Measurements from ENCODE around the gene MX2. TPM values are rescaled to one million over a fixed set of nuclear protein-coding genes. Genes with fewer than 3 reads are reported as not detected.

The MX2 gene
- total and polyA plus RNA-seq, 2 donors (not counting 1 experiment from before 2014, with no cell fraction given) = 51.2 to 64.3 TPM

GRCh38 chr21:41388259-41388658 lies 26.4 kb downstream of the MX2 start:
- Histone ChIP-seq H3K36me3 (replicated peaks in 1 of 2; ENCODE audit: control extremely low read depth in 1 of 2, control insufficient read depth in 1 of 2, extremely low read depth in 1 of 2, insufficient read depth in 2 of 2, low read length in 1 of 2) (peaks cover 0 to 41% of the 10 kb centered on the region in 2 experiments), H3K4me1 (ENCODE audit: control insufficient read depth in 2 of 2, insufficient read depth in 2 of 2, low read length in 2 of 2) (no peaks in the 10 kb centered on the region), H3K4me3 (ENCODE audit: control extremely low read depth in 1 of 5, extremely low read depth in 1 of 5, insufficient read depth in 1 of 5, low read depth in 2 of 5, low read length in 4 of 5) (no peak overlapping the region), H4K20me1 (ENCODE audit: control insufficient read depth, insufficient read depth, low read length, poor library complexity, severe bottlenecking) (no peaks in the 10 kb centered on the region), H3K79me2 (ENCODE audit: control insufficient read depth, insufficient read depth, low read length) (no peaks in the 10 kb centered on the region), H3K27me3 (replicated peaks in 1 of 4; ENCODE audit: control extremely low read depth in 1 of 4, control insufficient read depth in 3 of 4, insufficient read depth in 4 of 4, low read length in 3 of 4) (no peaks in the 10 kb centered on the region), H3K27ac (ENCODE audit: low read length in 2 of 2) (no peak overlapping the region), H3K9ac (ENCODE audit: low read length) (no peak overlapping the region), H2AFZ (ENCODE audit: insufficient read depth, low read depth, low read length, poor library complexity, severe bottlenecking) (no peak overlapping the region), H3K4me2 (replicated peaks; ENCODE audit: low read depth, low read length, poor library complexity, severe bottlenecking) (no peak overlapping the region), H3K9me3 (ENCODE audit: control extremely low read depth in 1 of 3, control insufficient read depth in 2 of 3, insufficient read depth in 1 of 3, low read length in 2 of 3) (no peaks in the 10 kb centered on the region)
- Mint-ChIP-seq H3K27me3 (no peaks in the 10 kb centered on the region), H3K4me1 (no peaks in the 10 kb centered on the region), H3K27ac (no peak overlapping the region), H3K9me3 (ENCODE audit: insufficient read depth) (no peaks in the 10 kb centered on the region), H3K4me3 (no peak overlapping the region)
- POLR2A ChIA-PET = no interaction called here
- CTCF ChIA-PET = no interaction called here
- intact Hi-C loops (cut with micrococcal nuclease) = no loop called here
- WGBS (ENCODE audit: insufficient coverage) = 96% methylated on average over 14 of the region's 14 CpGs
- DNase-seq (no peak), ATAC-seq (ENCODE audit: low read depth) (no peak)
- TF ChIP-seq EZH2 (IDR thresholded peaks at IDR 0.05; ENCODE audit: borderline replicate concordance, insufficient read depth, low read depth, low read length, poor library complexity, severe bottlenecking) (no peak), CTCF (IDR thresholded peaks at IDR 0.05) (no peak)

DNA sequence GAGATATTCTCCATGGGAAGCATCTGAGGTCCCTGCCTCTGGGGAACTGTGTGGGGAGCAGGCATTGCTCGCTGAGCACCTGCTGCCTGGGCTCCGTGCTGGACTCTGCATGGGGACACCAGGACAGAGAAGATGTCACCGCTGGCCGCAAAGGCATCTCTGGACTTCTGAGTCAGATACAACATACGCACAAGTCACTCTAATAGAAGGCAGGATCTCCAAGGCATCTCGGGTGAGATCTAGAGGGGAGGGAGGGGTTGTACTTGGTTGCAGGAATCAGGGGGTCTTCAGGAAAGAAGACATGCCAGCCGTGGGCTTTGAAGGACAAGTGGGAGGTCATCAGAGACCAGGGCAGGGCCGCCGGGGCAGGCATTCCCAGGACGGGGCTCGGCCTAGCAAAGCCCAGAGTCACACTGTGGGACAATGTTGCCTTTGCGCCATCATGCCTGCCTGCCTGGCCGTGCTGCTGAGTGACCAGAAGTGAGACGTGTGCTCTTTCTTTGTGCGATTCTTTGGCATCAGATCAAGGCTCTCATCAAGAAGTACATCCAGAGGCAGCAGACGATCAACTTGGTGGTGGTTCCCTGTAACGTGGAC lies 28.3 kb downstream of the MX2 start:
- H3K4me2 ChIP-seq (replicated peaks; ENCODE audit: low read depth, low read length, poor library complexity, severe bottlenecking) = no peak overlapping the region
- no peaks in the 10 kb centered on the region for H3K79me2 ChIP-seq (ENCODE audit: control insufficient read depth, insufficient read depth, low read length)
- H3K36me3 ChIP-seq (replicated peaks in 1 of 2; ENCODE audit: control extremely low read depth in 1 of 2, control insufficient read depth in 1 of 2, extremely low read depth in 1 of 2, insufficient read depth in 2 of 2, low read length in 1 of 2) = peaks cover 0 to 46% of the 10 kb centered on the region in 2 experiments
- H2AFZ ChIP-seq (ENCODE audit: insufficient read depth, low read depth, low read length, poor library complexity, severe bottlenecking) = no peak overlapping the region
- H3K4me3 ChIP-seq (ENCODE audit: control extremely low read depth in 1 of 5, extremely low read depth in 1 of 5, insufficient read depth in 1 of 5, low read depth in 2 of 5, low read length in 4 of 5) = no peak overlapping the region
- H3K4me3 Mint-ChIP-seq = no peak overlapping the region
- intact Hi-C loops (cut with micrococcal nuclease) = no loop called here
- no peaks in the 10 kb centered on the region for H3K27me3 Mint-ChIP-seq
- H3K4me1 ChIP-seq (ENCODE audit: control insufficient read depth in 2 of 2, insufficient read depth in 2 of 2, low read length in 2 of 2) = no peaks in the 10 kb centered on the region
- 97% methylated on average over 13 of the region's 17 CpGs for WGBS (ENCODE audit: insufficient coverage)
- H3K9me3 Mint-ChIP-seq (ENCODE audit: insufficient read depth) = no peaks in the 10 kb centered on the region
- no peaks in the 10 kb centered on the region for H3K9me3 ChIP-seq (ENCODE audit: control extremely low read depth in 1 of 3, control insufficient read depth in 2 of 3, insufficient read depth in 1 of 3, low read length in 2 of 3)
- CTCF ChIA-PET = no interaction called here
- no peak overlapping the region for H3K27ac Mint-ChIP-seq
- no peaks in the 10 kb centered on the region for H3K4me1 Mint-ChIP-seq
- no peaks in the 10 kb centered on the region for H4K20me1 ChIP-seq (ENCODE audit: control insufficient read depth, insufficient read depth, low read length, poor library complexity, severe bottlenecking)
- H3K9ac ChIP-seq (ENCODE audit: low read length) = no peak overlapping the region
- ATAC-seq (ENCODE audit: low read depth) (no peak), DNase-seq (no peak)
- H3K27me3 ChIP-seq (replicated peaks in 1 of 4; ENCODE audit: control extremely low read depth in 1 of 4, control insufficient read depth in 3 of 4, insufficient read depth in 4 of 4, low read length in 3 of 4) = no peaks in the 10 kb centered on the region
- no peak for TF ChIP-seq CTCF (IDR thresholded peaks at IDR 0.05)
- TF ChIP-seq EZH2 (IDR thresholded peaks at IDR 0.05; ENCODE audit: borderline replicate concordance, insufficient read depth, low read depth, low read length, poor library complexity, severe bottlenecking) = no peak
- H3K27ac ChIP-seq (ENCODE audit: low read length in 2 of 2) = no peak overlapping the region
- POLR2A ChIA-PET = no interaction called here

Data from B cell (primary cell).